ENCODE measurements around the gene ADCY5. TPM values are rescaled to one million over a fixed set of nuclear protein-coding genes. Genes with fewer than 3 reads are reported as not detected.

ADCY5 gene
- total and polyA plus RNA-seq, 4 donors = 0.74 to 6.6 (median 2.9) TPM

DNA sequence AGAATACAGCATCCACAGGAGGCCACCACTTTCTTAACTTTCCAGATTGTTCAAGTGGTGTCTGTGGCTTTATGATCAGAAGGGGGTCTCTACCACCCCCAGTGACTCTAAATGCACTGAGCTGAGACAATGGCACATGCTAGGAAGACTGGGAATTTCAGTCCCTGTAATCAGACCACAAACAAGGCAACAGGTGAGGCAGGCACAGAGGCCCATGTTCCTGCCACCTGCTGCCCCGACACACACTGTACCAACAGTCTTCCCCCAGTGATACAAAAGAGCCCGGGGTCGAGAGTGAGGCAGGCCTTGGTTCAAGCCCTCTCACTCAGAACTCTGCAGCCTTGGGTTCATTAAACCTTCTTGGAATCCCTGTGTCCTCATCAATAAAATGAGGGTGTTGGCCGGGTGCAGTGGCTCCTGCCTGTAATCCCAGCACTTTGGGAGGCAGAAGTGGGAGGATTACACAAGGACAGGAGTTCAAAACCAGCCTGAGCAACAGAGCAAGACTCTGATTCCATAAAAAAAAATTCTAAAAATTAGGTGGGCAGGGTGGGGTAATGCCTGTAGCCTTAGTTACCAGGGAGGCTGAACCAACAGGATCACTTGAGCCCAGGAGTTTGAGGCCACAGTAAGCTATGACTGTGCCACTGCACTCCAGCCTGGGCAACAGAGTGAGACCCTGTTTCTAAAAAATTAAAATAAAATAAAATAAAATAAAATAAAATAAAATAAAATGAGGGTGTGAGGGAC is 55.8 kb downstream of the ADCY5 start:
- no peak overlapping the region for H3K4me3 ChIP-seq (ENCODE audit: low read depth in 1 of 3, low read length in 3 of 3)
- no peaks in the 10 kb centered on the region for H3K27me3 ChIP-seq (ENCODE audit: control insufficient read depth in 4 of 4, insufficient read depth in 4 of 4, low read length in 3 of 4)
- WGBS = 82% methylated on average over 4 of the region's 4 CpGs
- DNase-seq (ENCODE audit: low spot score) = no peak
- peaks cover 0 to 3% (median 0%) of the 10 kb centered on the region in 4 donors for H3K4me1 ChIP-seq (ENCODE audit: control insufficient read depth in 4 of 4, insufficient read depth in 4 of 4, low read length in 3 of 4)
- H3K9me3 ChIP-seq (ENCODE audit: control insufficient read depth in 4 of 4, low read length in 3 of 4) = no peaks in the 10 kb centered on the region
- H3K9ac ChIP-seq (ENCODE audit: low read depth in 1 of 2, low read length in 2 of 2) = no peak overlapping the region
- H3K27ac ChIP-seq (ENCODE audit: low read depth in 1 of 2, low read length in 2 of 2) = peak overlapping the region in 1 of 2 donors; percentile 4
- no peaks in the 10 kb centered on the region for H3K36me3 ChIP-seq (ENCODE audit: control insufficient read depth in 4 of 4, insufficient read depth in 3 of 4, low read depth in 1 of 4, low read length in 3 of 4)
- TF ChIP-seq YY1 (IDR thresholded peaks at IDR 0.05) (no peak), RXRA (IDR thresholded peaks at IDR 0.05) (peak in 1 of 2 donors; percentile 20), HNF4G (IDR thresholded peaks at IDR 0.05) (no peak), GABPA (IDR thresholded peaks at IDR 0.05 in 1 of 2, conservative IDR thresholded peaks at IDR 0.05 in 1 of 2) (no peak)

DNA sequence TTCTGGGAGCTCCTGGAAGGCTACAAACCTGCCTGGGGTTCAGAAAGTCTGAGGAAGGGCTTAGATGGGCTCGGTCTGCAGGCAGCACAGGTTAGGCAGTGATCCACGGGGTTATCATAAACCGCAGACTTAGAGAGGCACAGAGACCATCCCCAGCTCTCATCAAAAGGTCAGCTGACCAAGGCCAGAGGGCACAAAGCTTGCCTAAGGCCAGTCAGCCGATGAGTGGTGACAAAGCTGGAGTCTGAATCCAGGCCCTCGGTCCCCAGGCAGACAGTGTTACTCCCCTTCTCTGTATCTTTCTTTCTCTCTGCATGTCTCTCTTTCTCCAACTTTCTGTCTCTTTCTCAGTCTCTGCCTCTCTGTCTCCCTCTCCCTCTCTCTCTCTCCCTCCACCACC is 56.5 kb downstream of the ADCY5 start:
- H3K36me3 ChIP-seq (ENCODE audit: control insufficient read depth in 4 of 4, insufficient read depth in 3 of 4, low read depth in 1 of 4, low read length in 3 of 4) = no peaks in the 10 kb centered on the region
- no peak overlapping the region for H3K4me3 ChIP-seq (ENCODE audit: low read depth in 1 of 3, low read length in 3 of 3)
- TF ChIP-seq GABPA (IDR thresholded peaks at IDR 0.05 in 1 of 2, conservative IDR thresholded peaks at IDR 0.05 in 1 of 2) (no peak), HNF4A (conservative IDR thresholded peaks at IDR 0.05) (no peak), TAF1 (conservative IDR thresholded peaks at IDR 0.05) (no peak), RAD21 (IDR thresholded peaks at IDR 0.05) (no peak), FOXA2 (IDR thresholded peaks at IDR 0.05) (no peak), YY1 (IDR thresholded peaks at IDR 0.05) (no peak), JUND (IDR thresholded peaks at IDR 0.05) (no peak), EGR1 (IDR thresholded peaks at IDR 0.05; ENCODE audit: low read depth in 2 of 2) (no peak), NR2F2 (IDR thresholded peaks at IDR 0.05) (no peak), RXRA (IDR thresholded peaks at IDR 0.05) (no peak), HNF4G (IDR thresholded peaks at IDR 0.05) (no peak), SP1 (IDR thresholded peaks at IDR 0.05) (no peak), FOXA1 (IDR thresholded peaks at IDR 0.05) (no peak)
- TF ChIP-seq, protein P1, sequence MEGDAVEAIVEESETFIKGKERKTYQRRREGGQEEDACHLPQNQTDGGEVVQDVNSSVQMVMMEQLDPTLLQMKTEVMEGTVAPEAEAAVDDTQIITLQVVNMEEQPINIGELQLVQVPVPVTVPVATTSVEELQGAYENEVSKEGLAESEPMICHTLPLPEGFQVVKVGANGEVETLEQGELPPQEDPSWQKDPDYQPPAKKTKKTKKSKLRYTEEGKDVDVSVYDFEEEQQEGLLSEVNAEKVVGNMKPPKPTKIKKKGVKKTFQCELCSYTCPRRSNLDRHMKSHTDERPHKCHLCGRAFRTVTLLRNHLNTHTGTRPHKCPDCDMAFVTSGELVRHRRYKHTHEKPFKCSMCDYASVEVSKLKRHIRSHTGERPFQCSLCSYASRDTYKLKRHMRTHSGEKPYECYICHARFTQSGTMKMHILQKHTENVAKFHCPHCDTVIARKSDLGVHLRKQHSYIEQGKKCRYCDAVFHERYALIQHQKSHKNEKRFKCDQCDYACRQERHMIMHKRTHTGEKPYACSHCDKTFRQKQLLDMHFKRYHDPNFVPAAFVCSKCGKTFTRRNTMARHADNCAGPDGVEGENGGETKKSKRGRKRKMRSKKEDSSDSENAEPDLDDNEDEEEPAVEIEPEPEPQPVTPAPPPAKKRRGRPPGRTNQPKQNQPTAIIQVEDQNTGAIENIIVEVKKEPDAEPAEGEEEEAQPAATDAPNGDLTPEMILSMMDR (IDR thresholded peaks at IDR 0.05; ENCODE audit: low read depth, low read length, missing input control) = no peak
- TF ChIP-seq, protein P2, sequence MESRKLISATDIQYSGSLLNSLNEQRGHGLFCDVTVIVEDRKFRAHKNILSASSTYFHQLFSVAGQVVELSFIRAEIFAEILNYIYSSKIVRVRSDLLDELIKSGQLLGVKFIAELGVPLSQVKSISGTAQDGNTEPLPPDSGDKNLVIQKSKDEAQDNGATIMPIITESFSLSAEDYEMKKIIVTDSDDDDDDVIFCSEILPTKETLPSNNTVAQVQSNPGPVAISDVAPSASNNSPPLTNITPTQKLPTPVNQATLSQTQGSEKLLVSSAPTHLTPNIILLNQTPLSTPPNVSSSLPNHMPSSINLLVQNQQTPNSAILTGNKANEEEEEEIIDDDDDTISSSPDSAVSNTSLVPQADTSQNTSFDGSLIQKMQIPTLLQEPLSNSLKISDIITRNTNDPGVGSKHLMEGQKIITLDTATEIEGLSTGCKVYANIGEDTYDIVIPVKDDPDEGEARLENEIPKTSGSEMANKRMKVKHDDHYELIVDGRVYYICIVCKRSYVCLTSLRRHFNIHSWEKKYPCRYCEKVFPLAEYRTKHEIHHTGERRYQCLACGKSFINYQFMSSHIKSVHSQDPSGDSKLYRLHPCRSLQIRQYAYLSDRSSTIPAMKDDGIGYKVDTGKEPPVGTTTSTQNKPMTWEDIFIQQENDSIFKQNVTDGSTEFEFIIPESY (IDR thresholded peaks at IDR 0.05) = no peak
- TF ChIP-seq, protein P3, sequence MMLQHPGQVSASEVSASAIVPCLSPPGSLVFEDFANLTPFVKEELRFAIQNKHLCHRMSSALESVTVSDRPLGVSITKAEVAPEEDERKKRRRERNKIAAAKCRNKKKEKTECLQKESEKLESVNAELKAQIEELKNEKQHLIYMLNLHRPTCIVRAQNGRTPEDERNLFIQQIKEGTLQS (IDR thresholded peaks at IDR 0.05) = no peak
- TF ChIP-seq, protein P4, sequence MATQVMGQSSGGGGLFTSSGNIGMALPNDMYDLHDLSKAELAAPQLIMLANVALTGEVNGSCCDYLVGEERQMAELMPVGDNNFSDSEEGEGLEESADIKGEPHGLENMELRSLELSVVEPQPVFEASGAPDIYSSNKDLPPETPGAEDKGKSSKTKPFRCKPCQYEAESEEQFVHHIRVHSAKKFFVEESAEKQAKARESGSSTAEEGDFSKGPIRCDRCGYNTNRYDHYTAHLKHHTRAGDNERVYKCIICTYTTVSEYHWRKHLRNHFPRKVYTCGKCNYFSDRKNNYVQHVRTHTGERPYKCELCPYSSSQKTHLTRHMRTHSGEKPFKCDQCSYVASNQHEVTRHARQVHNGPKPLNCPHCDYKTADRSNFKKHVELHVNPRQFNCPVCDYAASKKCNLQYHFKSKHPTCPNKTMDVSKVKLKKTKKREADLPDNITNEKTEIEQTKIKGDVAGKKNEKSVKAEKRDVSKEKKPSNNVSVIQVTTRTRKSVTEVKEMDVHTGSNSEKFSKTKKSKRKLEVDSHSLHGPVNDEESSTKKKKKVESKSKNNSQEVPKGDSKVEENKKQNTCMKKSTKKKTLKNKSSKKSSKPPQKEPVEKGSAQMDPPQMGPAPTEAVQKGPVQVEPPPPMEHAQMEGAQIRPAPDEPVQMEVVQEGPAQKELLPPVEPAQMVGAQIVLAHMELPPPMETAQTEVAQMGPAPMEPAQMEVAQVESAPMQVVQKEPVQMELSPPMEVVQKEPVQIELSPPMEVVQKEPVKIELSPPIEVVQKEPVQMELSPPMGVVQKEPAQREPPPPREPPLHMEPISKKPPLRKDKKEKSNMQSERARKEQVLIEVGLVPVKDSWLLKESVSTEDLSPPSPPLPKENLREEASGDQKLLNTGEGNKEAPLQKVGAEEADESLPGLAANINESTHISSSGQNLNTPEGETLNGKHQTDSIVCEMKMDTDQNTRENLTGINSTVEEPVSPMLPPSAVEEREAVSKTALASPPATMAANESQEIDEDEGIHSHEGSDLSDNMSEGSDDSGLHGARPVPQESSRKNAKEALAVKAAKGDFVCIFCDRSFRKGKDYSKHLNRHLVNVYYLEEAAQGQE (IDR thresholded peaks at IDR 0.05) = no peak
- TF ChIP-seq, protein P5, sequence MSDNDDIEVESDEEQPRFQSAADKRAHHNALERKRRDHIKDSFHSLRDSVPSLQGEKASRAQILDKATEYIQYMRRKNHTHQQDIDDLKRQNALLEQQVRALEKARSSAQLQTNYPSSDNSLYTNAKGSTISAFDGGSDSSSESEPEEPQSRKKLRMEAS (IDR thresholded peaks at IDR 0.05) = no peak
- no peaks in the 10 kb centered on the region for H3K9me3 ChIP-seq (ENCODE audit: control insufficient read depth in 4 of 4, low read length in 3 of 4)
- whole genome bisulfite sequencing = 81% methylated on average over 5 of the region's 5 CpGs
- H3K9ac ChIP-seq (ENCODE audit: low read depth in 1 of 2, low read length in 2 of 2) = no peak overlapping the region
- H3K4me1 ChIP-seq (ENCODE audit: control insufficient read depth in 4 of 4, insufficient read depth in 4 of 4, low read length in 3 of 4) = peaks cover 0 to 3% (median 0%) of the 10 kb centered on the region in 4 donors
- peak overlapping the region in 1 of 2 donors; percentile 4 for H3K27ac ChIP-seq (ENCODE audit: low read depth in 1 of 2, low read length in 2 of 2)
- no peak for DNase-seq (ENCODE audit: low spot score)
- no peaks in the 10 kb centered on the region for H3K27me3 ChIP-seq (ENCODE audit: control insufficient read depth in 4 of 4, insufficient read depth in 4 of 4, low read length in 3 of 4)

All from liver (tissue), 9 donors.